HL-60 (cell line): ENCODE data around the gene SHB.

Source experiments
- DNase-seq, 2 experiments: peaks; one replicate each; pipeline ENCODE4 v3.0.0-alpha.2; 2010 to 2020; ENCODE audit warnings: low read depth in 1 of 2, low spot score in 1 of 2
- H3K27ac ChIP-seq: fragments of 250-450 bp; sonication (Bioruptor Pico); replicated peaks from 2 replicates; pipeline ENCODE4 v1.5.1; 2020; ENCODE audit warnings: mild to moderate bottlenecking, moderate library complexity
- H3K27me3 ChIP-seq: fragments of 250-450 bp; sonication (Bioruptor Pico); 2 replicates; pipeline ENCODE4 v1.5.1; 2021; ENCODE audit warnings: mild to moderate bottlenecking, moderate library complexity; ENCODE audit not compliant: insufficient read depth, poor library complexity, severe bottlenecking
- H3K4me3 ChIP-seq: replicated peaks from 2 replicates; pipeline ENCODE4 v1.5.1; 2011; ENCODE audit warnings: mild to moderate bottlenecking, control low read depth, low read length; ENCODE audit not compliant: insufficient read depth
- CTCF ChIP-seq: IDR thresholded peaks from one replicate; pipeline ENCODE4 v1.5.1; 2011; ENCODE audit warnings: low read length, control low read depth, inconsistent platforms; ENCODE audit not compliant: insufficient read depth
- GABPA ChIP-seq: IDR thresholded peaks from 2 replicates; pipeline ENCODE4 v1.6.1; 2012; ENCODE audit warnings: low read depth
- POLR2AphosphoS5 ChIP-seq: IDR thresholded peaks from 2 replicates; pipeline ENCODE4 v1.6.1; 2012; ENCODE audit warnings: low read depth
- REST ChIP-seq: IDR thresholded peaks from 2 replicates; pipeline ENCODE4 v1.6.1; 2012; ENCODE audit warnings: low read depth; ENCODE audit not compliant: insufficient replicate concordance
- SPI1 ChIP-seq: IDR thresholded peaks from 2 replicates; pipeline ENCODE4 v1.6.1; 2012; ENCODE audit warnings: low read depth, mild to moderate bottlenecking, borderline replicate concordance

SHB gene

GRCh38 chr9:38030658-38031057, 38.4 kb downstream of the SHB start:
- TF ChIP-seq CTCF (no peak), REST (no peak), SPI1 (no peak), GABPA (no peak), POLR2AphosphoS5 (no peak)
- Histone ChIP-seq H3K4me3 (no peak overlapping the region), H3K27me3 (no peaks in the 10 kb centered on the region), H3K27ac (no peak overlapping the region)
- DNase-seq: no peak

- TF ChIP-seq POLR2AphosphoS5: no peak
- DNase-seq: no peak
- Histone ChIP-seq H3K27me3 (no peaks in the 10 kb centered on the region), H3K4me3 (no peak overlapping the region), H3K27ac (no peak overlapping the region)
Measured at GRCh38 chr9:38029915-38030638, 39.0 kb downstream of the SHB start.

GRCh38 chr9:38027714-38028113, 41.3 kb downstream of the SHB start:
- H3K27me3 ChIP-seq: no peaks in the 10 kb centered on the region
- TF ChIP-seq CTCF: no peak
- no peak for TF ChIP-seq REST
- TF ChIP-seq GABPA: no peak
- TF ChIP-seq POLR2AphosphoS5: no peak
- TF ChIP-seq SPI1: no peak
- no peak overlapping the region for H3K4me3 ChIP-seq
- DNase-seq: no peak
- H3K27ac ChIP-seq: no peak overlapping the region

GRCh38 chr9:38026840-38027527, 42.0 kb downstream of the SHB start:
- no peak for TF ChIP-seq GABPA
- no peak for TF ChIP-seq REST
- TF ChIP-seq POLR2AphosphoS5: no peak
- TF ChIP-seq SPI1: no peak
- TF ChIP-seq CTCF: no peak
- DNase-seq: no peak
- Histone ChIP-seq H3K27ac (no peak overlapping the region), H3K27me3 (no peaks in the 10 kb centered on the region), H3K4me3 (no peak overlapping the region)
